Karpas-422 (cell line): Measurements from ENCODE around the gene PDE6A. TPM values are rescaled to one million over a fixed set of nuclear protein-coding genes. Genes with fewer than 3 reads are reported as not detected.

ENCODE experiments used
- DNase-seq: peaks from one replicate; pipeline ENCODE4 v3.0.0-alpha.2; 2015
- H2AFZ ChIP-seq: fragments of 200-600 bp; sonication (generic); 2 replicates; pipeline ENCODE4 v1.6.1; 2014; ENCODE audit warnings: antibody characterized with exemption, low read length, mixed read lengths
- H3K27ac ChIP-seq: fragments of 200-600 bp; sonication (generic); 2 replicates; pipeline ENCODE4 v1.5.1; 2014; ENCODE audit warnings: mild to moderate bottlenecking, low read length, moderate library complexity
- H3K27me3 ChIP-seq: fragments of 200-600 bp; sonication (generic); 2 replicates; pipeline ENCODE4 v1.6.1; 2014; ENCODE audit warnings: low read length, mixed read lengths
- H3K36me3 ChIP-seq: fragments of 200-600 bp; sonication (generic); 2 replicates; pipeline ENCODE4 v1.6.1; 2014; ENCODE audit warnings: low read length, mixed read lengths; ENCODE audit not compliant: insufficient read depth
- H3K4me1 ChIP-seq: fragments of 200-600 bp; sonication (generic); 2 replicates; pipeline ENCODE4 v1.6.1; 2014; ENCODE audit warnings: mild to moderate bottlenecking, low read length, mixed read lengths
- H3K4me2 ChIP-seq: fragments of 200-600 bp; sonication (generic); 2 replicates; pipeline ENCODE4 v1.6.1; 2014; ENCODE audit warnings: low read length, low read depth, mild to moderate bottlenecking; ENCODE audit not compliant: poor library complexity, severe bottlenecking
- H3K4me3 ChIP-seq: fragments of 200-600 bp; sonication (generic); 2 replicates; pipeline ENCODE4 v1.5.1; 2014; ENCODE audit warnings: mild to moderate bottlenecking, antibody characterized with exemption, low read length, mixed read lengths
- H3K79me2 ChIP-seq: fragments of 200-600 bp; sonication (generic); 2 replicates; pipeline ENCODE4 v1.6.1; 2014; ENCODE audit warnings: mild to moderate bottlenecking, low read length, mixed read lengths
- H3K9ac ChIP-seq: fragments of 200-600 bp; sonication (generic); 2 replicates; pipeline ENCODE4 v1.6.0; 2014; ENCODE audit warnings: low read length
- H3K9me2 ChIP-seq: fragments of 200-600 bp; sonication (generic), shearing (Covaris generic); replicated peaks from 2 replicates; pipeline ENCODE4 v1.6.0; 2014; ENCODE audit warnings: mild to moderate bottlenecking, low read length, moderate library complexity; ENCODE audit not compliant: insufficient read depth
- H3K9me3 ChIP-seq: fragments of 300-700, 200-600 bp; sonication (generic); 2 replicates; pipeline ENCODE4 v1.6.1; 2014; ENCODE audit warnings: low read length, mixed read lengths
- H4K20me1 ChIP-seq: fragments of 200-600 bp; sonication (generic); 2 replicates; pipeline ENCODE4 v1.6.1; 2014; ENCODE audit warnings: mild to moderate bottlenecking, antibody characterized with exemption, low read length, low read depth; ENCODE audit not compliant: insufficient read depth
- small RNA-seq: library from RNA; depleted of rRNA; stranded (forward); fragments of <200 nt; gene quantifications from one replicate; pipeline ENCODE3, GENCODE V24; 2014
- total RNA-seq: library from RNA; depleted of rRNA; stranded (reverse); fragments of >200 nt; shearing (Covaris generic); gene quantifications from 2 replicates; pipeline ENCODE4 v1.2.3, GENCODE V29; 2014; ENCODE audit warnings: low replicate concordance; rRNA removed

The PDE6A gene
- total RNA-seq, 1 experiment from 2014 or later = not detected

DNA sequence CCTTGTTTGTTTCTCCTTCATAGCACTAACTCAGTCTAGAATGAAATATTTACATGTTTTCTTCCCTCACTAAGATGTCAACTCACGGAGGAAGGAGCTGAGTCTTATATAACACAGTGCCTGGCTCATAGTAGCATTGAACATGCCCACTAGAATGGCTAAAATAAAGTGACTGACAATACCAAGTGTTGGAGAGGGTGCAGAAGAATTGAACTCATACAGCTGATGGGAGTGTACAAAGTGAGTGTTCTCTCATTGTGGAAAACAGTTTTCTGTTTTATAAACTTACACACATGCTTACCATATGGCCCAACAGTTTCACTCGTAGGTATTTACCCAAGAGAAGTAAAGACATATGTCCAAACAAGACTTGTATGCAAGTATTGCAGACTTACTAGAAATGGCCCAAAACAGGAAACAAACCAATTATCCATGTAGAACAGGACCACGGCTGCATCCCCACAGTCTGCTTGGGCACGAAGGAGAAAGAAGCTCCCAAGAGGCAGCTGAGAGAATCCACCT, 127.0 kb downstream of the PDE6A start:
- Histone ChIP-seq H3K4me1 (no peaks in the 10 kb centered on the region), H3K9ac (no peak overlapping the region), H3K27ac (no peak overlapping the region), H2AFZ (no peak overlapping the region), H3K4me2 (no peak overlapping the region), H3K36me3 (no peaks in the 10 kb centered on the region), H3K9me3 (no peaks in the 10 kb centered on the region), H3K4me3 (no peak overlapping the region), H4K20me1 (no peaks in the 10 kb centered on the region), H3K9me2 (no peaks in the 10 kb centered on the region), H3K27me3 (no peaks in the 10 kb centered on the region), H3K79me2 (peaks cover 80% of the 10 kb centered on the region)
- DNase-seq = no peak

DNA sequence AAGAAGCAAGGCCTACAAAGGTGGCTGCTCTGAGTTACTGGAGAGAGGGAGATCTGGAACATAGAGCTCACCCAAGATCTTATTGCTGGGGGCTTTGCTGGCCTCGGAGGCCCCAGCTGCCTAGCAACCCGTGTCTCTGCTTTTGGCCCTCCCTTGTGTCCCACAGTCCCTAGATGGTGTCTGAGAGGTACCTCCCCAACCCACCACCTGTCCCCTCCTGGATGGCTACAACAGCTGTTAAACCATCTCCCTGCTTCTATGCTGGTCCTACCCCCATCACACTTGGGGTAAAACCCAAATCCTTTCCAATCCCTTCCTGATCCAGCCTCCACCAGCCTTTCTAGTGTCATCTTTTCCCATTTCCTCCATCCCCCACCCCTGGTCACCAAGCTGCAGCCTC, 127.9 kb downstream of the PDE6A start:
- DNase-seq = no peak
- Histone ChIP-seq H4K20me1 (no peaks in the 10 kb centered on the region), H2AFZ (no peak overlapping the region), H3K27me3 (no peaks in the 10 kb centered on the region), H3K4me2 (no peak overlapping the region), H3K79me2 (peaks cover 86% of the 10 kb centered on the region), H3K4me3 (no peak overlapping the region), H3K4me1 (no peaks in the 10 kb centered on the region), H3K9ac (no peak overlapping the region), H3K27ac (no peak overlapping the region), H3K36me3 (no peaks in the 10 kb centered on the region), H3K9me3 (no peaks in the 10 kb centered on the region), H3K9me2 (no peaks in the 10 kb centered on the region)

DNA sequence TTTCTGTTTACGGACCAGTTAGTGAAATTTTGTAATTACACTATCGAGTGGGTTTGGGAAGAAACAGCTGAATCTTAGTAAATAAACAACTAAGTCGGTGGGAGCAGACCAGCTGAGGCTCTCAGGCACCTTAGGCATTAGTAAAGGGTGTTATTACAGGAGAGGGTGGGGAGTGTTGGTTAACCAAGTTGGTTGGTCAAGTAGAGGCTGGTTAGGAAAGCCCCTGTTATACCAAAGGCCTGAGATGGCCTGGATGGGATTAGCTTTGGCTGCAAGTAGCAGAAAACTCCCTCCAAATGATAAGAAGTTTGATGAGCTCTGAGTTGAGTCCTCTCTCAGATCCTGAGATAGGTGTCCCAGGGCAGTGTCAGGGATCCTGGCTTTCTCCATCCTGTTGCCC, 133.1 kb downstream of the PDE6A start:
- H3K36me3 ChIP-seq = 0 out of 2 replicates have a peak, but pooled peaks cover 2% of the 10 kb centered on the region
- peaks cover 89% of the 10 kb centered on the region for H3K79me2 ChIP-seq
- no peak overlapping the region for H2AFZ ChIP-seq
- no peak overlapping the region for H3K4me2 ChIP-seq
- H3K9me3 ChIP-seq = no peaks in the 10 kb centered on the region
- H3K4me3 ChIP-seq = no peak overlapping the region
- H3K27me3 ChIP-seq = no peaks in the 10 kb centered on the region
- no peaks in the 10 kb centered on the region for H4K20me1 ChIP-seq
- H3K9ac ChIP-seq = no peak overlapping the region
- no peak for DNase-seq
- no peak overlapping the region for H3K27ac ChIP-seq
- no peaks in the 10 kb centered on the region for H3K9me2 ChIP-seq
- H3K4me1 ChIP-seq = no peaks in the 10 kb centered on the region

DNA sequence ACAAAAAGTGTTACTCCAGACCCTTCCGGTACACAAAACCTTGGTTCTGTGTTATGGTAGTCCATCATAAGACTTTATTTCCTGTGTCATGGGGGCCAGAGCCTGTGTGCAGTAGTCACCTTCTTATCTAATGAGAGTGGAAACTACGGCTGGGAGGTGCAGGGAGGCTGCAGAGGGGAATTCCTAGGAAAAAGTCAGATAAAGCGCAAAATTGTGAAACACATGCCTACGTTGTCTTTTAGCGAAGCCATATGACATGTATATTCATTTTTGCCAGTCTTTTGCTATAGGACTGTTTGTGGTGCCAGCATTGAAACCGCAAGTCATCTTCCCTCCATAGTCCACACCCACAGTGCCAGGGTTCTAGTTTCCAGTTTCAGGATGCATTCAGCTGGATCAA, 133.7 kb downstream of the PDE6A start:
- H3K4me2 ChIP-seq = no peak overlapping the region
- no peaks in the 10 kb centered on the region for H3K9me2 ChIP-seq
- H3K36me3 ChIP-seq = 0 out of 2 replicates have a peak, but pooled peaks cover 2% of the 10 kb centered on the region
- H3K27ac ChIP-seq = no peak overlapping the region
- H3K27me3 ChIP-seq = no peaks in the 10 kb centered on the region
- no peak overlapping the region for H3K9ac ChIP-seq
- H3K9me3 ChIP-seq = no peaks in the 10 kb centered on the region
- no peak overlapping the region for H3K4me3 ChIP-seq
- H2AFZ ChIP-seq = no peak overlapping the region
- no peak for DNase-seq
- H4K20me1 ChIP-seq = no peaks in the 10 kb centered on the region
- H3K4me1 ChIP-seq = peaks cover 3% of the 10 kb centered on the region
- H3K79me2 ChIP-seq = peaks cover 88% of the 10 kb centered on the region

DNA sequence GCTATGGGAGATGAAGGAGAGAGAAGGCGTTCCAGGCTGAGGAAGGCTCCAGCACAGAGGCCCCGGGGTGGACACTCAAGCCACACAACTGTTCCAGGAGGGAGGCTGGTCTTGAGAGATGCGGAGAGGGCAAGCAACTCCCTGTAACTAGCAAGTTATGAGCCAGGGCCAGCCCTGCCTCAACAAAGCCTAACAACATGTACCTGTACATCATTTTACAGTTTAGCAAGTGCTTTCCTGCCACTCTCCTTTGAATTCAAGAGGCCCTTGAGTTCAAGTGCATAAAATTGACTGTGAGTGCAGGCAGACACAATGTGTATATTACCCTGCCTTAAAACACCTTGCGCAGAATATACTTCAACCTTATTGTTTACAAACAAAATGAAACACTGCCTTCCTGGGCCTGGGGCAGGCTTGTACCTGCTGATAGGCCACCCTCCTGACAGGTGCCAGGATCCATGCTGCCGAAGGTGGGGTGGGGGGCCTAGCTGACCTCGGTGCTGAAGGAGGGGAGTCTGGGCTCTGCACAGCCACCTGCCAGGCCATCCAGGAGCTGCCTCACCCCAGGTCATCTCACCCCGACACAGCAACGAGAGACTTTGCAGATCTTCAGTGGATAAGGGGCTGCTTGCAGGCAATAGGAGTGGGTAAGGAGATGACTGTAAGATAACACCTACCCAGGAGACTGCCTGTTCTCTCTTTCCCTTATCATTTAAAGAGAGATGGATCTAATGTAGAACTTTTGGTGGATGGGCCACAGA, 134.5 kb downstream of the PDE6A start:
- peaks cover 10% of the 10 kb centered on the region for H3K4me1 ChIP-seq
- no peaks in the 10 kb centered on the region for H4K20me1 ChIP-seq
- H3K36me3 ChIP-seq = 0 out of 2 replicates have a peak, but pooled peaks cover 2% of the 10 kb centered on the region
- H3K9me2 ChIP-seq = no peaks in the 10 kb centered on the region
- DNase-seq = no peak
- H3K27ac ChIP-seq = no peak overlapping the region
- no peak overlapping the region for H3K4me2 ChIP-seq
- peaks cover 90% of the 10 kb centered on the region for H3K79me2 ChIP-seq
- H3K4me3 ChIP-seq = no peak overlapping the region
- no peaks in the 10 kb centered on the region for H3K27me3 ChIP-seq
- no peaks in the 10 kb centered on the region for H3K9me3 ChIP-seq
- H3K9ac ChIP-seq = no peak overlapping the region
- no peak overlapping the region for H2AFZ ChIP-seq

DNA sequence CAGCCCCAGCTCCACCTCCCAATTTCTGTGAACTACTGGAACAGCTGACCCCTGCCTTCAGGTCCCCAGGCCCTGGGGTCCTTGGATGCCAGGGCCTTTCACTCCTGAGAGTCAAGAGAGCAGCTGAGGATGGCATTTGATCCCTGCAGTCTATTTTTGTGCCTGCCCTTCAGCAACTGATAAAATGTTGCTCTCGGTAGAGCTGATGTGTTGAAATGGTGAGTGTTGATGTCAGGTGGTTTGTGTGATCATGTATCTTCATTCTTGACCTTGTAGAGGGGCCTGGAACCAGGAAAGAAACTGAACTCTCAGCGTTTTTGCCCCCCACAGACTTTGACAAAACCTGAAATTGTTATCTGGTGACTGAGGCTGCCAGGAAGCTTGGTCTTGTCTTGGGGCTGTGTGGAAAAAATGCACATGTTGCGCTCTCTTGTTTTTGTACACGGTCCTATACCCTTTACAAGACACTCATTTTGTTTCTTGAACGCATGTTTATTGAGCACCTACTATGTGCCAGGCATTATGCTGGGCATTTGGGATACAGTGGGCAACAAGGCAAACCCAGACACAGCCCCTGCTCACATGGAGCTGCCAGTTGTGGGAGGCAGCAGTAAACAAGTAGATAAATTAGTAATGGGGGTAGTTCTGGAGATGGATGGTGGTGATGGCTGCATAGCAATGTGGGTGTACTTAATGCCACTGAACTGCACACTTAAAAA, 136.2 kb downstream of the PDE6A start:
- H3K79me2 ChIP-seq = peaks cover 90% of the 10 kb centered on the region

More for the DNA sequence above, 136.2 kb downstream of the PDE6A start:
- no peaks in the 10 kb centered on the region for H3K9me2 ChIP-seq
- H3K4me3 ChIP-seq = no peak overlapping the region
- H3K27ac ChIP-seq = no peak overlapping the region
- no peak for DNase-seq
- H3K4me1 ChIP-seq = peaks cover 18% of the 10 kb centered on the region
- H3K27me3 ChIP-seq = no peaks in the 10 kb centered on the region
- no peaks in the 10 kb centered on the region for H4K20me1 ChIP-seq
- no peaks in the 10 kb centered on the region for H3K9me3 ChIP-seq
- 0 out of 2 replicates have a peak, but pooled peaks cover 2% of the 10 kb centered on the region for H3K36me3 ChIP-seq
- no peak overlapping the region for H3K4me2 ChIP-seq
- H3K9ac ChIP-seq = no peak overlapping the region
- H2AFZ ChIP-seq = no peak overlapping the region

Small RNA genes lying within 50 kb of the gene (small RNA-seq; reads per million reads assigned to genes)
- gene RF00019 = not detected

Other genes with a start within 250 kb of the PDE6A start
- gene PPARGC1B, start 214.5 kb downstream of the PDE6A start, total RNA-seq = 6.1 and 7.0 TPM in 2 replicates
- 3.9 and 5.4 TPM in 2 replicates for gene SLC26A2, start 16.0 kb upstream of the PDE6A start, total RNA-seq
- gene TIGD6, start 55.9 kb upstream of the PDE6A start, total RNA-seq = 3.9 and 4.3 TPM in 2 replicates
- gene HMGXB3, start 55.9 kb upstream of the PDE6A start, total RNA-seq = 25.0 and 36.7 TPM in 2 replicates
- not detected in 2 replicates for gene CSF1R, start 141.8 kb upstream of the PDE6A start, total RNA-seq
- not detected in 2 replicates for gene PDGFRB, start 211.1 kb upstream of the PDE6A start, total RNA-seq
- gene CDX1, start 222.0 kb upstream of the PDE6A start, total RNA-seq = not detected in 2 replicates
- not detected in 2 replicates for gene SLC6A7, start 245.3 kb upstream of the PDE6A start, total RNA-seq